ENCODE measurements around the gene TMEM165.

TMEM165 gene

GRCh38 chr4:55369968-55370367 is 25.8 kb upstream of the TMEM165 start:
- no peak for DNase-seq

- no peak for DNase-seq
These were observed 23.5 kb upstream of the TMEM165 start for GRCh38 chr4:55372259-55372658.

- DNase-seq: no peak
These were observed 22.3 kb upstream of the TMEM165 start for GRCh38 chr4:55373461-55373860.

- DNase-seq: no peak
These were observed 19.1 kb upstream of the TMEM165 start for GRCh38 chr4:55376698-55377097.

GRCh38 chr4:55378617-55379467 is 16.9 kb upstream of the TMEM165 start:
- DNase-seq: no peak

GRCh38 chr4:55380576-55380975 is 15.2 kb upstream of the TMEM165 start:
- DNase-seq: no peak

GRCh38 chr4:55381502-55381901 is 14.3 kb upstream of the TMEM165 start:
- DNase-seq: no peak

GRCh38 chr4:55382488-55383003 is 13.2 kb upstream of the TMEM165 start:
- DNase-seq: no peak

GRCh38 chr4:55385201-55385649 is 10.5 kb upstream of the TMEM165 start:
- no peak for DNase-seq

GRCh38 chr4:55386073-55386472 is 9.7 kb upstream of the TMEM165 start:
- DNase-seq: no peak

- no peak for DNase-seq
These were observed 8.9 kb upstream of the TMEM165 start for GRCh38 chr4:55386840-55387239.

GRCh38 chr4:55393461-55394320 is 2.1 kb upstream of the TMEM165 start:
- no peak for DNase-seq

- DNase-seq: no peak
These were observed 584 bp upstream of the TMEM165 start for GRCh38 chr4:55395218-55395528.

- no peak for DNase-seq
These were observed 760 bp downstream of the TMEM165 start for GRCh38 chr4:55396308-55397125.

- no peak for DNase-seq
These were observed 1.3 kb downstream of the TMEM165 start for GRCh38 chr4:55397126-55397436.

- DNase-seq: no peak
These were observed 2.0 kb downstream of the TMEM165 start for GRCh38 chr4:55397520-55398321.

GRCh38 chr4:55398461-55398860 is 2.7 kb downstream of the TMEM165 start:
- DNase-seq: no peak

- no peak for DNase-seq
These were observed 3.2 kb downstream of the TMEM165 start for GRCh38 chr4:55398966-55399365.

- DNase-seq: no peak
These were observed 3.8 kb downstream of the TMEM165 start for GRCh38 chr4:55399581-55399980.

GRCh38 chr4:55405073-55405472 is 9.3 kb downstream of the TMEM165 start:
- DNase-seq: no peak

- no peak for DNase-seq
These were observed 10.8 kb downstream of the TMEM165 start for GRCh38 chr4:55406545-55406944.

- DNase-seq: no peak
These were observed 11.4 kb downstream of the TMEM165 start for GRCh38 chr4:55407119-55407518.
